Activated CD8-positive, alpha-beta memory T cell treated with anti-CD3 and anti-CD28 coated beads for 36 hours (primary cell): Measurements from ENCODE around the gene UBASH3B. TPM values are rescaled to one million over a fixed set of nuclear protein-coding genes. Genes with fewer than 3 reads are reported as not detected.

ENCODE experiments used
- CTCF ChIA-PET: fragments of 350-600 bp; sonication (Branson Sonifier 250); formaldehyde crosslinking; loops from one replicate; lab custom pipeline; 2021; ENCODE audit warnings: antibody characterized with exemption; lab: Charles Lee
- POLR2A ChIA-PET: fragments of 350-600 bp; sonication (Branson Sonifier 250); formaldehyde crosslinking; loops from one replicate; lab custom pipeline; 2021; ENCODE audit warnings: antibody characterized with exemption; lab: Charles Lee
- total RNA-seq, 2 experiments: library from RNA; stranded (reverse); gene quantifications; one replicate each; pipeline ENCODE4 v1.2.3, GENCODE V29; 2021

UBASH3B gene
- total RNA-seq, 2 experiments from 2014 or later: 54.7 to 62.7 TPM

GRCh38 chr11:122852796-122853160 lies 197.3 kb downstream of the UBASH3B start:
- ChIA-PET POLR2A (interaction anchor here (0.7 to 2.4 kb wide), 7 partner anchors 9 to 209 kb away, joined by 3 to 16 read pairs (median 4); partner anchors contain the start of genes CRTAM and HSPA8), CTCF (interaction anchor here (0.8 to 3.2 kb wide), 16 partner anchors 8 to 224 kb away, joined by 3 to 42 read pairs (median 6); partner anchors contain the start of gene CRTAM)

- ChIA-PET CTCF (interaction anchor here (0.8 to 3.2 kb wide), 19 partner anchors 9 to 224 kb away, joined by 3 to 42 read pairs (median 5); partner anchors contain the start of gene CRTAM), POLR2A (interaction anchor here (0.7 to 2.4 kb wide), 7 partner anchors 10 to 209 kb away, joined by 3 to 10 read pairs (median 3); partner anchors contain the start of gene HSPA8)
These were observed 197.7 kb downstream of the UBASH3B start for GRCh38 chr11:122853261-122853660.

- ChIA-PET CTCF (interaction anchor here (0.8 to 3.2 kb wide), 20 partner anchors 10 to 221 kb away, joined by 3 to 42 read pairs (median 6); partner anchors contain the start of gene CRTAM), POLR2A (interaction anchor here (0.8 kb wide), 1 partner anchor 167 kb away, joined by 3 read pairs; no protein-coding TSS in a partner anchor)
These were observed 198.5 kb downstream of the UBASH3B start for GRCh38 chr11:122853971-122854446.

DNA sequence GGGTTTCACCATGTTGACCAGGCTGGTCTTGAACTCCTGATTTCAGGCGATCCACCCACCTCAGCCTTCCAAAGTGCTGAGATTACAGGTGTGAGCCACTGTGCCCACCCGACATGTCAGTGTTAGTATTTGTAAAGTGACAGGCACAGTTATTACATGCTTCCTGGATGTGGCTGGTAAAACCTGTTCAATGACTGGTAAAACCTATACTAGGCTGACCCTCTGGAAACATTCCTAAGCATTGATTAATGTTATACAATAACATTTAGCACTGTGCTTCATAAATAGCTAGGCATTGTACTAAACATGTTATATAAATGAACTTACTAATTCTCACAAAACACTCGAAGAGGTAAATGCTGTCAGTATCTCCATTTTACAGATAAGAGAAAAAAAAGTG lies 206.1 kb downstream of the UBASH3B start:
- CTCF ChIA-PET: no interaction called here

DNA sequence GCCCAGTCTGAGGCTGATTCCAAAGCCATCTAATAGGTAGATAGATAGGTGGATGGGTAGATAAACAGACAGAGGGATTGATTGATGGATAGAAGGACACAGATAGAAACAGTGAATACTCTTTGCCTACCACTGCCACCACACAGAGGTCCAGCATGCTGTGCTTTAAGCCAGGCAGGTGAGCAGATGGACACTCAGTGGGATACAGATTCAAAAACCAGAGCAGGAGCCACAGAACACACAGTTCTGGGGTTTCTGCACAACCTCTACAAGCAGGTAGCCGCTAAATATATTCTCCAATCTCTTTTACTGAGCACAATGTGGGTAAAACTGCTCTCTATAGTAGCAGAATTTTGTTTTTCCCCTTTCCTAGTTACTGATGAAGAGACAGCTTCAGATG lies 206.6 kb downstream of the UBASH3B start:
- CTCF ChIA-PET: interaction anchor here (1.2 kb wide), 1 partner anchor 173 kb away, joined by 3 read pairs; no protein-coding TSS in a partner anchor
- POLR2A ChIA-PET: no interaction called here

More for the DNA sequence above, 206.1 kb downstream of the UBASH3B start:
- POLR2A ChIA-PET: no interaction called here

DNA sequence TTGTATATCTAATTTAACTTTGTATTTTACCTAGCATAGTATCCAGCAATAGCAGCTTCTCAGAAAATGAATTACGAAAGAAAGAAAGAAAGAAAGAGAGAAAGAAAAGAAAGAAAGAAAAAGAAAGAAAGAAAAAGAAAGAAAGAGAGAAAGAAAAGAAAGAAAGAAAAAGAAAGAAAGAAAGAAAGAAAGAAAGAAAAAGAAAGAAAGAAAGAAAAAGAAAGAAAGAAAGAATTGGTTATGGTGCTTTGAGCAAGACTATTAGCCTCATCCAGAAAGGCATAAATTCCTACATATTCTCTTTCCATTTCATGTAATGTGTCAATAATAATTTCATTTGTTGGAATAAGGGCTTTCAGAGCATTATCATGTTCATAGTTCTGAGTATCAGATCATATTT lies 207.6 kb downstream of the UBASH3B start:
- ChIA-PET CTCF (interaction anchor here (0.6 to 4.6 kb wide), 13 partner anchors 9 to 190 kb away, joined by 3 to 15 read pairs (median 4); no protein-coding TSS in a partner anchor), POLR2A (interaction anchor here (0.7 kb wide), 1 partner anchor 384 kb away, joined by 3 read pairs; no protein-coding TSS in a partner anchor)

- POLR2A ChIA-PET: interaction anchor here (0.6 to 0.7 kb wide), 2 partner anchors 383 to 494 kb away, joined by 3 read pairs; no protein-coding TSS in a partner anchor
- CTCF ChIA-PET: interaction anchor here (0.6 to 4.6 kb wide), 16 partner anchors 8 to 190 kb away, joined by 3 to 15 read pairs (median 4); no protein-coding TSS in a partner anchor
These were observed 208.3 kb downstream of the UBASH3B start for GRCh38 chr11:122863704-122864326.

Other genes with a start within 250 kb of the UBASH3B start
- 10 to 100 TPM; 56.8 to 57.8 TPM for gene CRTAM, start 182.8 kb downstream of the UBASH3B start, total RNA-seq
- 1 to 10 TPM; 2.7 to 3.6 TPM for gene JHY, start 227.0 kb downstream of the UBASH3B start, total RNA-seq